Measurements from ENCODE around the gene CAAP1. TPM values are rescaled to one million over a fixed set of nuclear protein-coding genes. Genes with fewer than 3 reads are reported as not detected.

Gene CAAP1
- total and polyA plus RNA-seq, 2 of the 8 experiments (the other 6 are each of a cell fraction or from before 2014, with no cell fraction given), result 9.5 to 36.7 TPM

GRCh38 chr9:26811106-26811505 lies 81.5 kb downstream of the CAAP1 start:
- H4K5ac ChIP-seq (ENCODE audit: insufficient read length, low read depth, low read length), result no peak overlapping the region
- no peak for TF ChIP-seq SRF (IDR thresholded peaks at IDR 0.05; ENCODE audit: low read depth, low read length)
- no peak for TF ChIP-seq FOSL1 (IDR thresholded peaks at IDR 0.05; ENCODE audit: insufficient read depth, low read depth, low read length)
- TF ChIP-seq RFX5 (IDR thresholded peaks at IDR 0.05; ENCODE audit: borderline replicate concordance, low read depth, low read length), result no peak
- TF ChIP-seq EGR1 (IDR thresholded peaks at IDR 0.05; ENCODE audit: borderline replicate concordance, low read depth, low read length), result no peak
- no peak for TF ChIP-seq SP1 (IDR thresholded peaks at IDR 0.05; ENCODE audit: low read depth, low read length)
- TF ChIP-seq GTF2F1 (IDR thresholded peaks at IDR 0.05; ENCODE audit: borderline replicate concordance, low read depth, low read length), result no peak
- no peak for TF ChIP-seq CREB1 (IDR thresholded peaks at IDR 0.05)
- no peak for TF ChIP-seq CHD2 (IDR thresholded peaks at IDR 0.05; ENCODE audit: low read length)
- no peak for TF ChIP-seq TAF7 (optimal IDR thresholded peaks at IDR 0.05; ENCODE audit: borderline replicate concordance, low read depth, low read length)
- no peak for TF ChIP-seq BACH1 (IDR thresholded peaks at IDR 0.05; ENCODE audit: low read length)
- no peak for TF ChIP-seq NANOG (IDR thresholded peaks at IDR 0.05; ENCODE audit: insufficient read depth, low read depth, low read length, poor library complexity, severe bottlenecking)
- TF ChIP-seq ZNF274 (IDR thresholded peaks at IDR 0.05; ENCODE audit: borderline replicate concordance, extremely low read depth, low read length), result no peak
- no peak for TF ChIP-seq SP4 (IDR thresholded peaks at IDR 0.05; ENCODE audit: low read length)
- TF ChIP-seq ATF2 (IDR thresholded peaks at IDR 0.05; ENCODE audit: low read length), result no peak
- no peak for TF ChIP-seq CTBP2 (IDR thresholded peaks at IDR 0.05; ENCODE audit: borderline replicate concordance, insufficient read depth, insufficient read length, low read length)

More at GRCh38 chr9:26811106-26811505, 81.5 kb downstream of the CAAP1 start:
- no peak overlapping the region for H3K18ac ChIP-seq (ENCODE audit: extremely low read depth, low read length)
- no peak overlapping the region for H3K14ac ChIP-seq (ENCODE audit: insufficient read length)
- no peaks in the 10 kb centered on the region for H3K23me2 ChIP-seq (ENCODE audit: low read depth, low read length)
- no peaks in the 10 kb centered on the region for H4K20me1 ChIP-seq (replicated peaks in 1 of 2; ENCODE audit: control insufficient read depth in 1 of 2, insufficient read depth in 2 of 2, low read length in 2 of 2)
- H3K27me3 ChIP-seq (replicated peaks in 1 of 4; ENCODE audit: control insufficient read depth in 3 of 4, extremely low read depth in 1 of 4, insufficient read depth in 3 of 4, low read length in 3 of 4), result no peaks in the 10 kb centered on the region
- H2BK12ac ChIP-seq (ENCODE audit: low read depth, low read length), result no peak overlapping the region
- H2BK120ac ChIP-seq (replicated peaks; ENCODE audit: low read depth, low read length), result no peak overlapping the region
- no peak overlapping the region for H3K23ac ChIP-seq (ENCODE audit: insufficient read length)
- H4K8ac ChIP-seq (ENCODE audit: extremely low read depth, insufficient read depth, low read length), result no peak overlapping the region
- ChIA-PET CTCF (ENCODE audit: partially characterized antibody) (interaction anchor here (0.7 kb wide), 1 partner anchor 1134 kb away, joined by 3 read pairs; no protein-coding TSS in a partner anchor), POLR2A (ENCODE audit: partially characterized antibody) (no interaction called here)
- no peak overlapping the region for H4K91ac ChIP-seq (replicated peaks; ENCODE audit: insufficient read length, low read length)
- no peak overlapping the region for H2AK5ac ChIP-seq (ENCODE audit: low read depth, low read length)
- no peak overlapping the region for H3K56ac ChIP-seq (replicated peaks; ENCODE audit: insufficient read length, low read depth, low read length)
- H3K4me2 ChIP-seq (ENCODE audit: insufficient read depth in 1 of 2, low read depth in 2 of 2, low read length in 2 of 2), result no peak overlapping the region
- no peak overlapping the region for H2AFZ ChIP-seq (ENCODE audit: low read length)
- H2BK20ac ChIP-seq (ENCODE audit: low read length), result no peak overlapping the region
- no peaks in the 10 kb centered on the region for H3K79me2 ChIP-seq (ENCODE audit: control insufficient read depth in 1 of 2, insufficient read depth in 2 of 2, low read length in 2 of 2)
- H2BK5ac ChIP-seq (ENCODE audit: low read depth, low read length), result no peak overlapping the region
- H3K36me3 ChIP-seq (ENCODE audit: control insufficient read depth in 2 of 4, insufficient read depth in 4 of 4, low read length in 3 of 4), result no peaks in the 10 kb centered on the region
- H3K9ac ChIP-seq (replicated peaks in 1 of 4; ENCODE audit: extremely low read depth in 1 of 4, low read depth in 3 of 4, low read length in 3 of 4), result no peak overlapping the region
- no peaks in the 10 kb centered on the region for H3K79me1 ChIP-seq (ENCODE audit: low read depth, low read length)
- H3K4me1 ChIP-seq (replicated peaks in 1 of 4; ENCODE audit: control insufficient read depth in 3 of 4, insufficient read depth in 4 of 4, low read length in 3 of 4), result no peaks in the 10 kb centered on the region
- no peak overlapping the region for H3K27ac ChIP-seq (ENCODE audit: low read depth, low read length)
- DNase-seq (ENCODE audit: low read depth in 1 of 2, low spot score in 2 of 2) (no peak), FAIRE-seq (no peak)
- H2BK15ac ChIP-seq (ENCODE audit: low read length), result no peak overlapping the region
- H3K4ac ChIP-seq (replicated peaks; ENCODE audit: insufficient read length, low read depth, low read length), result no peak overlapping the region
- H3K9me3 ChIP-seq (ENCODE audit: insufficient read depth in 2 of 2, low read depth in 1 of 2, low read length in 1 of 2), result no peaks in the 10 kb centered on the region
- no peak overlapping the region for H3K4me3 ChIP-seq (ENCODE audit: extremely low read depth in 1 of 4, insufficient read depth in 2 of 4, low read depth in 3 of 4, low read length in 4 of 4)
